HL-60 (cell line): ENCODE measurements around the gene CACNA1S.

Source experiments
- DNase-seq, 2 experiments: peaks; one replicate each; pipeline ENCODE4 v3.0.0-alpha.2; 2010 to 2020; ENCODE audit warnings: low read depth in 1 of 2, low spot score in 1 of 2
- H3K27ac ChIP-seq: fragments of 250-450 bp; sonication (Bioruptor Pico); replicated peaks from 2 replicates; pipeline ENCODE4 v1.5.1; 2020; ENCODE audit warnings: mild to moderate bottlenecking, moderate library complexity
- H3K27me3 ChIP-seq: fragments of 250-450 bp; sonication (Bioruptor Pico); 2 replicates; pipeline ENCODE4 v1.5.1; 2021; ENCODE audit warnings: mild to moderate bottlenecking, moderate library complexity; ENCODE audit not compliant: insufficient read depth, poor library complexity, severe bottlenecking
- H3K4me3 ChIP-seq: replicated peaks from 2 replicates; pipeline ENCODE4 v1.5.1; 2011; ENCODE audit warnings: mild to moderate bottlenecking, control low read depth, low read length; ENCODE audit not compliant: insufficient read depth
- GABPA ChIP-seq: IDR thresholded peaks from 2 replicates; pipeline ENCODE4 v1.6.1; 2012; ENCODE audit warnings: low read depth
- POLR2AphosphoS5 ChIP-seq: IDR thresholded peaks from 2 replicates; pipeline ENCODE4 v1.6.1; 2012; ENCODE audit warnings: low read depth
- SPI1 ChIP-seq: IDR thresholded peaks from 2 replicates; pipeline ENCODE4 v1.6.1; 2012; ENCODE audit warnings: low read depth, mild to moderate bottlenecking, borderline replicate concordance
- TF ChIP-seq, protein P1 (sequence below): IDR thresholded peaks from 2 replicates; pipeline ENCODE4 v1.6.1; 2012; ENCODE audit warnings: low read depth; ENCODE audit not compliant: insufficient replicate concordance
- TF ChIP-seq, protein P2 (sequence below): IDR thresholded peaks from one replicate; pipeline ENCODE4 v1.5.1; 2011; ENCODE audit warnings: low read length, control low read depth, inconsistent platforms; ENCODE audit not compliant: insufficient read depth

The CACNA1S gene

DNA sequence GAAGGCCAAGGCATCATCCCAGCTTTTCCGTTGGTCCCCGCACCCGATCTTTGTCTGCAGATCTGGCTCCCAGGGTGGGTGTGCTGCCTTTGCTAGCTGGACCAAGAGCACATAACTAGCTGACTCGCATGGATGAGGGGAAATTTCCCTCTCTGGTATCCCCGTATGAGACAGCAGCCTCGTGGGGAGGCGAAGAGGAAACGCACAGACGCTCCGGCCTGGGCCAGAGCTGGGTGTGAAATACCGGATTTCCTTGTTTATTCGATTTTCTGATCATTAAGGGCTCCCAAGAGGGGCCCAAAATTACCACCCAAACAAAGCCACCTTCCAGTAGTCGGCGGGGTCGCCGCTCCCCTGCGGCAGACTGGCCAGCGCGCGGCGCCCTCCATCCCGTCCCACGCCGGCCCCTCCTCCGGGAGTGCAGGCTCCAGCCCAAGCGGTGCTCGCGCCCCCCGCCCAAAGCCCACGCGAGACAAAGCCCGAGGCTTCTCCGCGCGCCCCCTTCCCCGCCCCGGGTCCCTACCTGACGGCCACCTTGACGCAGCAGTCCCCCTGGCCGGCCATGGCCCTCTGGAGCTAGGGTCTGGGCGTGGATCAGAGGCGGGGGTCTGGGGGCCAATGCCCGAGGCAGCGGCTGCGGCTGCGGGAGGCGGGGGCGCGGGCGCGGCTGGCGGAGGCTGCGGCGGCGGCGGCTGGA is 89.3 kb downstream of the CACNA1S start:
- H3K4me3 ChIP-seq, result peak overlapping the region; percentile 78
- no peaks in the 10 kb centered on the region for H3K27me3 ChIP-seq
- TF ChIP-seq SPI1, result peak; percentile 3; the same call in 1 of the 2 replicates
- TF ChIP-seq POLR2AphosphoS5, result peak; percentile 45; the same call in 1 of the 2 replicates
- TF ChIP-seq, protein P1, sequence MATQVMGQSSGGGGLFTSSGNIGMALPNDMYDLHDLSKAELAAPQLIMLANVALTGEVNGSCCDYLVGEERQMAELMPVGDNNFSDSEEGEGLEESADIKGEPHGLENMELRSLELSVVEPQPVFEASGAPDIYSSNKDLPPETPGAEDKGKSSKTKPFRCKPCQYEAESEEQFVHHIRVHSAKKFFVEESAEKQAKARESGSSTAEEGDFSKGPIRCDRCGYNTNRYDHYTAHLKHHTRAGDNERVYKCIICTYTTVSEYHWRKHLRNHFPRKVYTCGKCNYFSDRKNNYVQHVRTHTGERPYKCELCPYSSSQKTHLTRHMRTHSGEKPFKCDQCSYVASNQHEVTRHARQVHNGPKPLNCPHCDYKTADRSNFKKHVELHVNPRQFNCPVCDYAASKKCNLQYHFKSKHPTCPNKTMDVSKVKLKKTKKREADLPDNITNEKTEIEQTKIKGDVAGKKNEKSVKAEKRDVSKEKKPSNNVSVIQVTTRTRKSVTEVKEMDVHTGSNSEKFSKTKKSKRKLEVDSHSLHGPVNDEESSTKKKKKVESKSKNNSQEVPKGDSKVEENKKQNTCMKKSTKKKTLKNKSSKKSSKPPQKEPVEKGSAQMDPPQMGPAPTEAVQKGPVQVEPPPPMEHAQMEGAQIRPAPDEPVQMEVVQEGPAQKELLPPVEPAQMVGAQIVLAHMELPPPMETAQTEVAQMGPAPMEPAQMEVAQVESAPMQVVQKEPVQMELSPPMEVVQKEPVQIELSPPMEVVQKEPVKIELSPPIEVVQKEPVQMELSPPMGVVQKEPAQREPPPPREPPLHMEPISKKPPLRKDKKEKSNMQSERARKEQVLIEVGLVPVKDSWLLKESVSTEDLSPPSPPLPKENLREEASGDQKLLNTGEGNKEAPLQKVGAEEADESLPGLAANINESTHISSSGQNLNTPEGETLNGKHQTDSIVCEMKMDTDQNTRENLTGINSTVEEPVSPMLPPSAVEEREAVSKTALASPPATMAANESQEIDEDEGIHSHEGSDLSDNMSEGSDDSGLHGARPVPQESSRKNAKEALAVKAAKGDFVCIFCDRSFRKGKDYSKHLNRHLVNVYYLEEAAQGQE, result no peak
- TF ChIP-seq GABPA, result no peak
- TF ChIP-seq, protein P2, sequence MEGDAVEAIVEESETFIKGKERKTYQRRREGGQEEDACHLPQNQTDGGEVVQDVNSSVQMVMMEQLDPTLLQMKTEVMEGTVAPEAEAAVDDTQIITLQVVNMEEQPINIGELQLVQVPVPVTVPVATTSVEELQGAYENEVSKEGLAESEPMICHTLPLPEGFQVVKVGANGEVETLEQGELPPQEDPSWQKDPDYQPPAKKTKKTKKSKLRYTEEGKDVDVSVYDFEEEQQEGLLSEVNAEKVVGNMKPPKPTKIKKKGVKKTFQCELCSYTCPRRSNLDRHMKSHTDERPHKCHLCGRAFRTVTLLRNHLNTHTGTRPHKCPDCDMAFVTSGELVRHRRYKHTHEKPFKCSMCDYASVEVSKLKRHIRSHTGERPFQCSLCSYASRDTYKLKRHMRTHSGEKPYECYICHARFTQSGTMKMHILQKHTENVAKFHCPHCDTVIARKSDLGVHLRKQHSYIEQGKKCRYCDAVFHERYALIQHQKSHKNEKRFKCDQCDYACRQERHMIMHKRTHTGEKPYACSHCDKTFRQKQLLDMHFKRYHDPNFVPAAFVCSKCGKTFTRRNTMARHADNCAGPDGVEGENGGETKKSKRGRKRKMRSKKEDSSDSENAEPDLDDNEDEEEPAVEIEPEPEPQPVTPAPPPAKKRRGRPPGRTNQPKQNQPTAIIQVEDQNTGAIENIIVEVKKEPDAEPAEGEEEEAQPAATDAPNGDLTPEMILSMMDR, result no peak
- peak in 1 of 2 experiments; percentile 45 for DNase-seq
- H3K27ac ChIP-seq, result peak overlapping the region; percentile 64

- TF ChIP-seq POLR2AphosphoS5 (no peak), GABPA (no peak)
- TF ChIP-seq, protein P2, result no peak
- TF ChIP-seq, protein P1, result no peak
- Histone ChIP-seq H3K27ac (peak overlapping the region; percentile 64), H3K27me3 (no peaks in the 10 kb centered on the region), H3K4me3 (peak overlapping the region; percentile 78)
- DNase-seq, result no peak
Observed at GRCh38 chr1:201022493-201022819, 89.8 kb downstream of the CACNA1S start.

DNA sequence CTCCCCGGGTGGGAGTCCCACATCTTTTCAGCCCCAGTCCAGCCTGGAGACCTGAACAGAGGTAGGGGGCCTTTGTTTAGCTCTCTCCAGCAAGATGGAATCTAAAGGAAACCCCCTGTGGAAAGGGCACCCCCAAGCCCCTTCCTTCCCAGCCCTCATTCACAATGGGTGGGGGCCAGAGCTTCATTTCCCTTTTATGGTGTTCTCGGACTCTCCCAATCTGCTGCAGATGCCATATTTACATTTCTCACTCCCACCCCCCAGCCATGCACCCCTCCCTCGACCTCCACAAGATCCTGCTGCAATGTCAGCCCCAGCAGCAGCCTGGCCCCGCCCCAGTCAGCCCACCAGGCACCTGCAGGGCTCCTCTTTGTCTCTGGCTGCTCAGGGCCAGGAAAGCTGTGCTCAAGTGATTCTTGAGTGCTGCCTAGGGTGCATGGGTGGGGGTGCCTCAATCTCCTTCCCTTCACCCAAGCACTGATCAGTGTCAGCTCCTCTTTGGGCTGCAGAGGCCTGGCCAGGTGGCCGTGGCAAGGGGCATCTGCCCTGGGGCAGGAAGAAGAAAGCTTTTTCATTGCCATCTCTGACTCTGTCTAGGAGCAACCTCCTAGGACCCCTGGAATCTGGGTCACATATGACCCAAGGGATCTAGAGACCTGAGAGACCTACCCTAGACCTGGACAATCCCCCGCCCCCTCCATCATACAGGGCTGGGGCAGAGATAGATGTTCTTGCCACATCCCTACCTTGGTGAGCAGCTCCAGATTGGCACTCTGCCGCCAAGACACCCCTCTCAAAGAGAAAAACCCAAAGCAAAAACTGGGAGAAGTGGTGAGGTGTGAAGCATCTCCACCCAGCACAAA is 90.4 kb downstream of the CACNA1S start:
- H3K27me3 ChIP-seq, result no peaks in the 10 kb centered on the region
- no peak for DNase-seq
- no peak for TF ChIP-seq GABPA
- TF ChIP-seq, protein P2, result no peak
- TF ChIP-seq SPI1, result no peak
- TF ChIP-seq, protein P1, result no peak
- TF ChIP-seq POLR2AphosphoS5, result no peak
- H3K4me3 ChIP-seq, result peak overlapping the region; percentile 78
- H3K27ac ChIP-seq, result peak overlapping the region; percentile 87
